Fibroblast of lung (primary cell): ENCODE data around the gene PDE9A. TPM values are rescaled to one million over a fixed set of nuclear protein-coding genes. Genes with fewer than 3 reads are reported as not detected.

Experiments
- DNase-seq, 2 donors: peaks; one replicate each; pipeline versions ENCODE4 v3.0.0 to v3.0.0-alpha.2; 2010; ENCODE audit warnings: low read depth in 2 of 2
- H2AFZ ChIP-seq: 2 replicates; pipeline ENCODE4 v1.5.1; 2012; ENCODE audit warnings: low read length, control low read depth, inconsistent platforms
- H3K27ac ChIP-seq: 2 replicates; pipeline ENCODE4 v1.5.1; 2011; ENCODE audit warnings: low read length, control low read depth; ENCODE audit not compliant: insufficient read depth
- H3K27me3 ChIP-seq: 2 replicates; pipeline ENCODE4 v1.5.1; 2011; ENCODE audit warnings: mild to moderate bottlenecking, low read length; ENCODE audit not compliant: control insufficient read depth, insufficient read depth
- H3K36me3 ChIP-seq: 2 replicates; pipeline ENCODE4 v1.5.1; 2011; ENCODE audit warnings: low read length; ENCODE audit not compliant: control insufficient read depth, insufficient read depth
- H3K4me1 ChIP-seq: 2 replicates; pipeline ENCODE4 v1.5.1; 2011; ENCODE audit warnings: low read length; ENCODE audit not compliant: control insufficient read depth, insufficient read depth; ENCODE audit errors: extremely low read depth
- H3K4me2 ChIP-seq: 2 replicates; pipeline ENCODE4 v1.5.1; 2011; ENCODE audit warnings: low read length, control low read depth; ENCODE audit not compliant: insufficient read depth; ENCODE audit errors: extremely low read depth
- H3K4me3 ChIP-seq, 4 experiments: fragments of 200-600 bp in 1 of 4; sonication (generic) in 1 of 4; replicated peaks in 1 of 4; 2 replicates each; pipeline ENCODE4 v1.5.1; 2011 to 2016; ENCODE audit warnings: low read length in 4 of 4, low read depth in 3 of 4, mild to moderate bottlenecking in 3 of 4, control low read depth in 2 of 4, inconsistent platforms in 1 of 4, mixed read lengths in 1 of 4; ENCODE audit not compliant: insufficient read depth in 1 of 4; ENCODE audit errors: control extremely low read depth in 1 of 4
- H3K79me2 ChIP-seq: 2 replicates; pipeline ENCODE4 v1.5.1; 2012; ENCODE audit warnings: mild to moderate bottlenecking, low read length, inconsistent platforms; ENCODE audit not compliant: control insufficient read depth, insufficient read depth
- H3K9ac ChIP-seq: 2 replicates; pipeline ENCODE4 v1.5.1; 2011; ENCODE audit warnings: mild to moderate bottlenecking, low read length, control low read depth; ENCODE audit not compliant: insufficient read depth
- H3K9me3 ChIP-seq: 2 replicates; pipeline ENCODE4 v1.5.1; 2012; ENCODE audit warnings: low read depth, low read length; ENCODE audit not compliant: control insufficient read depth, insufficient read depth
- H4K20me1 ChIP-seq: 2 replicates; pipeline ENCODE4 v1.5.1; 2011; ENCODE audit warnings: low read length; ENCODE audit not compliant: control insufficient read depth, insufficient read depth; ENCODE audit errors: extremely low read depth
- CTCF ChIP-seq, 2 donors: IDR thresholded peaks in 1 of 2; conservative IDR thresholded peaks in 1 of 2; 1 replicate in 1 of 2; 2 replicates in 1 of 2; pipeline ENCODE4 v1.5.1; 2011 to 2012; ENCODE audit warnings: low read length in 2 of 2, control low read depth in 1 of 2, inconsistent platforms in 1 of 2, low read depth in 1 of 2, mild to moderate bottlenecking in 1 of 2
- EZH2 ChIP-seq: IDR thresholded peaks from 2 replicates; pipeline ENCODE4 v1.5.1; 2012; ENCODE audit warnings: low read length, control low read depth, mild to moderate bottlenecking; ENCODE audit errors: missing control alignments
- polyA plus RNA-seq, 2 donors: library from polyadenylated mRNA; depleted of rRNA in 1 of 2; stranded (reverse) in 1 of 2; unstranded in 1 of 2; fragments of >200 nt; gene quantifications; 2 replicates each; pipeline ENCODE4 v1.2.1, GENCODE V29; 2011 to 2012; ENCODE audit warnings: missing spikeins in 1 of 2
- total RNA-seq: library from RNA; depleted of rRNA; stranded (reverse); fragments of >200 nt; gene quantifications from 2 replicates; pipeline ENCODE4 v1.2.1, GENCODE V29; 2014

The PDE9A gene
- total and polyA plus RNA-seq, 2 donors (not counting 1 experiment from before 2014, with no cell fraction given), result 1.8 to 4.4 TPM

- H3K4me2 ChIP-seq, result no peak overlapping the region
- no peaks in the 10 kb centered on the region for H3K4me1 ChIP-seq
- no peaks in the 10 kb centered on the region for H3K9me3 ChIP-seq
- H3K79me2 ChIP-seq, result no peaks in the 10 kb centered on the region
- no peak for DNase-seq
- H3K36me3 ChIP-seq, result no peaks in the 10 kb centered on the region
- no peak overlapping the region for H3K9ac ChIP-seq
- no peak overlapping the region for H2AFZ ChIP-seq
- no peak for TF ChIP-seq CTCF (conservative IDR thresholded peaks at IDR 0.05 in 1 of 2, IDR thresholded peaks at IDR 0.05 in 1 of 2; ENCODE audit: low read depth in 1 of 2, low read length in 2 of 2)
- no peak for TF ChIP-seq EZH2
- no peak overlapping the region for H3K4me3 ChIP-seq
- H3K27me3 ChIP-seq, result peaks cover 8% of the 10 kb centered on the region
- H4K20me1 ChIP-seq, result no peaks in the 10 kb centered on the region
- H3K27ac ChIP-seq, result no peak overlapping the region
Measured at GRCh38 chr21:42618707-42619102, 34.7 kb upstream of the PDE9A start.

GRCh38 chr21:42619166-42619565 is 34.3 kb upstream of the PDE9A start:
- no peaks in the 10 kb centered on the region for H3K36me3 ChIP-seq
- H3K79me2 ChIP-seq, result no peaks in the 10 kb centered on the region
- no peaks in the 10 kb centered on the region for H4K20me1 ChIP-seq
- no peak overlapping the region for H3K27ac ChIP-seq
- H3K9me3 ChIP-seq, result no peaks in the 10 kb centered on the region
- no peak overlapping the region for H3K4me2 ChIP-seq
- no peak overlapping the region for H2AFZ ChIP-seq
- DNase-seq, result no peak
- no peak overlapping the region for H3K4me3 ChIP-seq
- H3K4me1 ChIP-seq, result no peaks in the 10 kb centered on the region
- H3K9ac ChIP-seq, result no peak overlapping the region
- peaks cover 8% of the 10 kb centered on the region for H3K27me3 ChIP-seq
- no peak for TF ChIP-seq EZH2
- no peak for TF ChIP-seq CTCF (conservative IDR thresholded peaks at IDR 0.05 in 1 of 2, IDR thresholded peaks at IDR 0.05 in 1 of 2; ENCODE audit: low read depth in 1 of 2, low read length in 2 of 2)

GRCh38 chr21:42619841-42620240 is 33.6 kb upstream of the PDE9A start:
- H3K4me1 ChIP-seq, result no peaks in the 10 kb centered on the region
- no peak overlapping the region for H3K4me3 ChIP-seq
- no peaks in the 10 kb centered on the region for H3K36me3 ChIP-seq
- H3K9me3 ChIP-seq, result no peaks in the 10 kb centered on the region
- H3K79me2 ChIP-seq, result no peaks in the 10 kb centered on the region
- no peak overlapping the region for H3K27ac ChIP-seq
- H4K20me1 ChIP-seq, result no peaks in the 10 kb centered on the region
- peaks cover 8% of the 10 kb centered on the region for H3K27me3 ChIP-seq
- no peak for TF ChIP-seq CTCF (conservative IDR thresholded peaks at IDR 0.05 in 1 of 2, IDR thresholded peaks at IDR 0.05 in 1 of 2; ENCODE audit: low read depth in 1 of 2, low read length in 2 of 2)
- TF ChIP-seq EZH2, result no peak
- no peak overlapping the region for H3K9ac ChIP-seq
- H3K4me2 ChIP-seq, result no peak overlapping the region
- H2AFZ ChIP-seq, result no peak overlapping the region
- no peak for DNase-seq
